CD4-positive, alpha-beta T cell treated with Interleukin-2 at 100 ng/mL for 4 hours (primary cell): Measurements from ENCODE around the gene POLR1G.

Experiments used
- DNase-seq: peaks from one replicate; pipeline ENCODE4 v3.0.0-alpha.2; 2020; ENCODE audit warnings: low spot score

Gene POLR1G

DNA sequence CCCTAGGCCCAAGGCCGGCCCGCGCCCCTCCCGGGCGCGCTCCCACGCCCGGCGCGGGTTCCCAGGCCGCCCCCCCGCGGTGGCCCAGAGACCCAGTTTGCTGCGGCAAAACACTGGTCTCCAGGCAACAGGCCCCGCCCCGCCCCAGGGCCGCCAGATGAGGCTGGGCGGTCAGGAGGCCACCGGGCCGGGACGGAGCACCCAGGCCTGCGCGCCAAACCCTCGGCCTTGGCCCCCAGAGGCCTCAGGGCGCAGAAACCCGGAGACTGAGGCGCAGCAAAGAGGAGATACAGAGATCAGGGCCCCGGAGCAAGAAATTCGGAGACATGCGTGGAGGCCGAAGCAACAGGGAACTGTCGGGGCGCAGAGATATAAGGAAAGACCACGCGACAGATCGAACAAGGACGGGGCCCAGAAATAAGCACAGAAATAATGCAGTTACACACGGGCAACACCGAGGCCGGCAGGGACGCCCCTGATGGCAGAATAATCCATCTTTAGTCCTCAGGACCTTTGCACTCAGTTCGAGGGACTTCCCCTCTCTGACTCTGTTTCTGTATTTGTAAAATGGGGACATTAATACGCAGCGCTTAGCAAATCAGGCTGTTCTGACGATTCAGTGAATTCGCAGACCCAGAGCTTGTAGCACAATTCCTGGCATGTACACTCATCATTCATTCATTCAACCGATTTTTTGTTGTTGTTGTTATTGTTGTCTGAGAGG is 38.0 kb downstream of the POLR1G start:
- peak; percentile 88 for DNase-seq

DNA sequence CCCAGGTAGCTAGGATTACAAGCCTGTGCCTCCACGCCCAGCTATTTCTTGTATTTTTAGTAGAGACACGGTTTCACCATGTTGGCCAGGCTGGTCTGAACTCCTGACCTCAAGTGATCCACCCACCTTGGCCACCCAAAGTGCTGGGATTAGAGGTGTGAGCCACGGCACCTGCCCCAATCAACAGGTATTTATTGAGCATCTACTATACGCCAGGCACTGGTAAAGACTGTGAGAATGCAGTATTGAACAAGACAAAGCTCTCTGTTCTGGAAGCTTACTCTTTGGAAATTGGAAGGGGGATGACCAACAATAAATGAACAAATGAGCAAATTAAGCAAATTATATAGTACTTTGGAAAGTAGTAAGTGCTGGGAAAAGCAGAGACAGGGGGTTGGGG is 38.7 kb downstream of the POLR1G start:
- DNase-seq, result no peak

DNA sequence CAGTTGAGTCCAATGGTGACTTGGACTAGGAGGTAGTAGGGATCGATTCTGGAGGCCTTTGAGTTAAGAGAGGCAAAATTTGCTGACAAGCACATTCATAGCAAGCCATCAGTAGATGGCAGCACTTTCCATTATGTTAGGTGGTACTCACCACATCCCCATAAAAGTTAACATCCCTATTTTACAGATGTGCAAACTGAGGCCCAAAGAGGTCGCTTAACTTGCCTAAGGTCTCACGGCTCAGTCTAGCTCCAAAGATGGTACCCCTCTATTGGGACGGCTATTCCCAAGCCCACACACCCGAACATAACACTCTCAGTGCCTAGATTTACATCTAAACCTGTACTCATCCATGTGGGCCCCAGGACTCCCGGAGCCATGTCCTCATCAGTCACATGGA is 39.9 kb downstream of the POLR1G start:
- DNase-seq, result peak; percentile 56

DNA sequence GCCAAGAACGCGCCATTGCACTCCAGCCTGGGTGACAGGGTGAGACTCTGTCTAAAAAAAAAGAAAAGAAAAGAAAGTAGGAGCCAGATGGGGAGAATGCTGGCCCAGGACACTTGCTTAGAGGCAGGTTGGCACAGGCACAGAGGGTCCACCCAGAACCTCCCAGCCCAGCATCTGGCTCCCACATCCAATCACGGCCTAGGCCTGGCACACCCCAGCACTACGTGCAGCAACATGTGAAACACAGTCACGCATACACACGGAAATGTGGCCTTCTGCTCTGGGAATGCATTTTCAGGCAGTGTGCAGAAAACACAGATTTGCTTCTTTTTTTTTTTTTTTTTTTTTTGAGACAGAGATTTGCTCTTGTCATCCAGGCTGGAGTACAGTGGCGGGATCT is 40.5 kb downstream of the POLR1G start:
- no peak for DNase-seq

DNA sequence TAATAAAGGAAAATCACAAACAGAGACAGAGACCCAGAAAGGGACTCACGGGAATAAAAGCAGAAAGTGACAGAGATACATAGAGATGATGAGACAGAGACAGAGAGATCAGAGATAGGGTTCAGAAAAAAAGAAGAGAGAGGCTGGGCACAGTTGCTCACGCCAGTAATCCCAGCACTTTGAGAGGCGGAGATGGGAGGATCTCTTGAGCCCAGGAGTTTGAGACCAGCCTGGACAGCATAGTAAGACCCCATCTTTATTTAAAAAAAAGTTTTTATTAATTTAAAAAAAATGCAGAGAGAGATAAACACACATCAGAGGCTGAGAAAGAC is 41.9 kb downstream of the POLR1G start:
- DNase-seq, result no peak

DNA sequence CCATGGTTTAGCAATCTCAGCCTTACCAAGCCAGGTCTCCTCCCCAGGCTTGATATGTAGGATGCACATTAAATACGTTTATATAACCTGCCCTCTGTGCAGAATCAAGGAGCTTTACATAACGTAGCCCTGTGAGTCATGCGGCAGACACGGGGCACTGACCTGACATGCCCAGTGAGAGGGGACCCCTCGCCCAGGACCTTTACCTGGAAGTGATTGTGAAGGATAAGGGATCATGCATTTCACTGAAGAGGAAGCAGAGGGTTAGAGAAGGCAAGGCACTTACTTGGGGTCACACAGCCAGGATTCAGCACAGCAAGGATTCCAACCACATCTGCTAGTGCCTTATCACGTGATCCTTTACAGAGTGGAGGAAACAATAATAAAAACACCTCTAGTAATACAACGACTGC is 42.4 kb downstream of the POLR1G start:
- DNase-seq, result peak; percentile 30

DNA sequence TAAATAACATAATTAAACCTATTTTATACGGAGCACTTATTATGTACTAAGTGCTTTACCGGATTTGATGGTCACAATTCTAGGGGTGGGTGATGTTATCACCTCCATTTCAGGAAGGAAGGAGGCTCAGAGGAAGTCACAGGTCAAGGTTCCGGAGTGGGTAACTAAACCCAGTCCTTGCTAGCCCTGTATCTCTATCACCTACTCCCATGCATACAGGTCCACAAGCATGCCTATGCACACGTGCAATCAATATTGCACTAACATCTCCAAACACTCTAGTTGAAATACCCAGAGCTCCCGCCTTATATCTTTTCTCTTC is 43.5 kb downstream of the POLR1G start:
- DNase-seq, result peak; percentile 76

DNA sequence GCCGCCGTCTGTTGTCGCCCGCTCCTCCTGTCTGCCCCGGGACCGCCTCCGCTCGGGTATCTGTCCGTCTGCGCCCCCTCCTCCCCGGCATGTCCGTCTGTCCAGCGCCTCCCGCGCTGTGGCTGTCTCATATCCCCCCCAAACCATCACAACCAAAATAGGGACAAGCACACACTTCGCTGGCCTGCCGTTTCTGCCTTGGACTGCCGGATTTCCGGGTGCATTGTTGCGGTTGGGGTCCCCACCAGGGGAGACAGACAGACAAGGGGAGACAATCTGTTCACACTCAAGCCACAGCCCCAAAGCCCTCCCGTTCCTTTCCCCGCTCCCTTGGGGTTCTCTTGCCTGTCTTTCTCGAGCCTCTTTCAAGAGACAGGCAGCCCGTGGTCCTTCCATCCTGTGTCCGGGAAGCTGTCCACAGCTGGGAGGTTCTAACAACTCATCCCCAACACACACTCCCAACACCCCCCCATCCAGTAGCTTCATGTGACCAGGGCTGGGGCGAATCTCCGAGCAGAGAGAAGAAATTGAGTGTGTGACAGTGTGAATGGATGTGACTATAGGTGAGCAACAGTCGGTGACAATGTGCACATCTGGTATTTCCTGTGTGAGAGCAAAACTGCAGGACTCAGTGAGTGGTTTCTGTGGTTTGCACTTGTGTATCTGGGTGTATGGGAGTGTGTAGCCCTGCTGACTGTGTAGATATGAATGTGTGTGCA is 44.8 kb downstream of the POLR1G start:
- peak; percentile 87 for DNase-seq

DNA sequence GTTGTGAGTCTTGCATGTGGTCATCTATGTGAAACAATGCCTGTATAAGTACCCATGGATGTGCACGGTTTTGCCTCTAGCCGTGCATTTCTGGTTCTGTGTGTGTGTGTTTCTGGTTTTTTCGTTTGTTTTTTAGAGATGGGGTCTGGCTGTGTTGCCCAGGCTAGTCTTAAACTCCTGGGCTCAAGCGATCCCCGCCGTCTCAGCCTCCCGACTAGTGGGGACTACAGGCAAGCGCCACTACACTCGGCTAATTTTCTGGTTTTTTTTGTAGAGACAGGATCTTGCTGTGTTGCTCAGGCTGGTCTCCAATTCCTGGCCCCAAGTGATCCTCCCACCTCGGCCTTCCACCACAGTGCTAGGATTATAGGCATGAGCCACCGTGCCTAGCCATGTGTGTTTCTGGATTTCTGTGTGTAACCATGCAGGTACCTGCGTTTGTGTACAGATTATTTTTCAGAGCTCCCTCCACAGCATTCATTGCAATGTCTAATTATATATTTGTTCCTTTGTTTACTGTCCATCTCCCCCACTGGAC is 45.5 kb downstream of the POLR1G start:
- DNase-seq, result no peak

DNA sequence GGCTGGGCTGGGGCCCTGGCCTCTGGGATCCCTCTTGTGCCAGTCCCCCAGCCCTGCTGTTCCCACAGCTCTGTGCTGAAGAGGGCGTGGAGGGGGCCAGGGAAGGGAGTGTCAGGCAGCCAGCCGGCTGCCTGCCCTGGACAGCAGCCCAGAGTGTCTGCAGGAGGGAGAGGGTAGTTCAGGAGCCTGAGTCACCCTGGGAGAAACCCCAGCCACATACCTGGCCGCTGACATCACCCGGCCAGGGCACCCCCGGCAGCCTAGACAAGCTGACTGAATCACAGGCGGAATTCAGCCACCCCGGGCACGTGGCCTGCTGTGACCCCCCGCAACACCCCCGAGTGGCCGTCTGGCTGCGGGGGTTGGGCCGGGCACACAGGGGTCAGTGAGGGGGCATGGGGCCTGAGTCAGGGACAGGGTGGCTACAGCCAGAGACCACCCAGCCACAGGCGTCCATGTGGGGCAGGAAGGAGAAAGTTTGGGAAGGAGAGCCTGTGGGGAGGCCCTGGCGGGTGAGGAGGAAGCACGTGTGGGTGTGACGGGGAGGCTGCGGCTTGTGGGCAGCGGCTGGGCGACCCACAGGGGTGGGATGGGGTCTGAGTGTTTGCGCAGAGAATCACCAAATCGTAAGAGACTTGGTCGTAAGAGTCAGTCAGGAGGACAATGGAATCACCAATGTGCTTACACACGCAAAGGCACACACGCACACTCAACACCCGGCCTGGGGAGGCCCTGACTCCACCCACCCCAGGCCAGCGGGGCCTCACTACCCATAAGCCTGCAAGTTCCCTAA is 49.5 kb downstream of the POLR1G start:
- peak; percentile 81 for DNase-seq

DNA sequence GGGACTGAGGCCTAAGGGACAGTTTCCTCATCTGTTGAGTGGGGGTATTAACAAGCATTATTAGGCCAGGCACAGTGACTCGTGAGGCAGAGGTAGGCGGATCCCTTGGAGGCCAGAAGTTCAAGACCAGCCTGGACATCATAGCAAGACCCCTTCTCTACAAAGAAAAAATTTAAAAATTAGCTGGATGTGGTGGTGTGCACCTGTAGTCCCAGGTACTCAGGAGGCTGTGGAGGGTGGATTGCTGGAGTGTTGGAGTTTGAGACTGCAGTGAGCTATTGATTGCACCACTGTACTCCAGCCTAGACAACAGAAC is 50.0 kb downstream of the POLR1G start:
- no peak for DNase-seq

DNA sequence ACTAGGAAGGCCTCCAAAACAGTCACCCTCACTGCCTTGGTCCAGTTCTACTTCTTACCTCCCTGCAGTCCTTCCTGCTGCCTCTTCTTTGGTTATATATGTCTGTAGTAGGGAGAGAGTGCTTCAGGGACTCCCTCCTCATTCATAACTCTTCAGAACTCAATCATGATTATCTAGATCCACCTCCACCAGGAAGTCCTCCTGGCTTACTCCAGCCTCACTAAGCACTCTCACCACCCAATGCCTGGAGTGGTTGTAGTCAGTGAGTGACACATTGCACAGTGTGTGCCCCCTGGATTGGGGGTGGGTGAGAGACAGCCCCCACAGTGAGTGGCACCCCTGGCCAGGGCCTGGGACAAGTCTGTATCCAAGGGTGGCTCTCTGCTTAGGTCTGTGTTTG is 51.3 kb downstream of the POLR1G start:
- no peak for DNase-seq
